Measurements from ENCODE around the gene MEIOC.
"Not testable (repeated sequence)": the region's sequence is repeated elsewhere in the genome, so short reads cannot be mapped to it uniquely, and the experiment has no call there.

Gene MEIOC

GRCh38 chr17:44700288-44700687, 44.0 kb downstream of the MEIOC start:
- in situ Hi-C loops (cut with MboI; ENCODE audit: low sequenced_read_pairs): not testable (repeated sequence)

DNA sequence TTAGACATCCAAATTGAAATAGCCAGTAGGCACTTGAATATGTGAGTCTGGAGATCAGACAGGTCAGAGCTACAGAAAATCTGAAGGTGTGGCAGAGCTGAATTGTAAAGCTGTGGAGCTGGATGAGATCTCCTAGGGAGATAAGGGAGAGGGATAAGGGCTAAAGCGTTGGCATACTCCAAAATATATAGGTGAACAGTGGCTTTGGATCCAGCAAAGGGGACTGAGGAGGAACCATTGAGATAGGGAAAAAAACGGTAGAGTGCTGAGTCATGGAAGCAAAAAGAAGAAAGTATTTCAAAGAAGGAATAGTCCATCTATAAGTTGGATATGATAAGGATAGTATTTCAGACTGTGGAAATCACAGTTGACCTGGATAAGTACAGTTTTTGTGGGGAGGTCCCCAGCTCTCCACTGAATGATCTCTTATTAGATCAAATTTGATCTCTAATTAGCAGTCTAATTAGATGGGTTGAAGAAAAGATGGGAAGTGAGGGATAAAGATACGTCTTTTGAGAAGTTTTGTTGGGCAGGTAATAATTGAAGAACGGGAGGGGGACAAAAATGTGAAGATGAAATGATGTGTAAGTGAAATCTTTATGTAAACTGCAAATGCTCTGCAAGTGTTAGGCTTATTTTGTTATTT, 51.6 kb downstream of the MEIOC start:
- in situ Hi-C loops (cut with MboI; ENCODE audit: low sequenced_read_pairs): no loop called here

GRCh38 chr17:44708401-44709263, 52.4 kb downstream of the MEIOC start, which contains the start of gene DBF4B:
DBF4B (plus strand) TSS chr17:44708665; CDS start chr17:44708821, 156 bp downstream.
- in situ Hi-C loops (cut with MboI; ENCODE audit: low sequenced_read_pairs): no loop called here

DNA sequence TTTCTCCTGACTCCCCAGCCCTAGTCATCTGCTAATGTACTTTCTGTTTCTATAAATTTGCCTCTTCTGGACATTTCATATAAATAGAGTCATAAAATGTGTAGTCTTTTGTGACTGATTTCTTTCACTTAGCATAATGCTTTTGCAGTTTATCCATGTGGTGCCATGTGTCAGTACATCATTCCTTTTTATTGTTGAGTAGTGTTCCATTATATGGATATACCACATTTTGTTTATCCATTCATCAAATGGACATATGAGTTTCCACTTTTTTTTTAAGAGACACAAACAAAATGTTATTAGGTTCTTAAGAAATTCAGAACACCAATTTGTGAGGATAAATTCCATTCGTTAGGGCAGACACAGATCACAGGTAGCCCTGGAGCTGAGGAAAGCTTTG, 63.2 kb downstream of the MEIOC start:
- in situ Hi-C loops (cut with MboI; ENCODE audit: low sequenced_read_pairs): no loop called here

DNA sequence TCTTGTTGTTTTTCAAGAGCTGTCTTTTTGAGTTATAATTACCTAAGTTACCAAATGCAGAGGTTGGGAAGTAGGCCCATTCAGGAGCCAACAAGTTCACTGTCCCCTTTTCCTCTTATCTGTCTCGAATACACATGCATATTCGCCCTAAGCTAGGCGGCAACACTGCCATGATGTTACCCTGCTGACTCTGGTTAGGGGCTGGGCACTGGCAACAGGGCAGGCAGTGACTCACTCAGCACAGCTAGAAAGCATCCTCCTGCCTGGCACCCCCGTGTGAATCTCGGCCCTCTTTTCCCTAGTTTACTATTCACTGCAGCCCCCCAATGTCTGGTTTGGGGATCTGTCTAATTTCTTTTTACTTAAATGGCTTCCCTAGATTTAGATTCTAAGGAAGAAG, 66.0 kb downstream of the MEIOC start:
- in situ Hi-C loops (cut with MboI; ENCODE audit: low sequenced_read_pairs): no loop called here

Data from hTERT RPE-1 (cell line).